Effector memory CD8-positive, alpha-beta T cell (primary cell): ENCODE data around the gene ANLN.
"Not testable (repeated sequence)": the region's sequence is repeated elsewhere in the genome, so short reads cannot be mapped to it uniquely, and the experiment has no call there.

ENCODE experiments used
- ATAC-seq: fragments of 150-1000 bp; cut with Tn5 transposase; replicated peaks from 2 replicates; pipeline ENCODE4 v1.10.0; 2021; ENCODE audit warnings: mild to moderate bottlenecking, moderate library complexity
- DNase-seq, 3 experiments: peaks; one replicate each; pipeline ENCODE4 v3.0.0; 2021
- H3K27ac Mint-ChIP-seq, 2 donors: one replicate each; pipeline ENCODE4 v1.8.0; 2022; ENCODE audit warnings: mild to moderate bottlenecking in 2 of 2, mixed read lengths in 2 of 2, moderate library complexity in 2 of 2
- H3K27me3 Mint-ChIP-seq, 2 donors: one replicate each; pipeline ENCODE4 v1.8.0; 2022; ENCODE audit warnings: mixed read lengths in 2 of 2
- H3K36me3 Mint-ChIP-seq: one replicate; pipeline ENCODE4 v1.8.0; 2022; ENCODE audit warnings: mild to moderate bottlenecking, moderate library complexity, mixed read lengths; ENCODE audit not compliant: insufficient read depth
- H3K4me1 Mint-ChIP-seq, 2 donors: one replicate each; pipeline ENCODE4 v1.8.0; 2022; ENCODE audit warnings: low read depth in 2 of 2, mixed read lengths in 2 of 2
- H3K4me3 Mint-ChIP-seq, 2 donors: one replicate each; pipeline ENCODE4 v1.8.0; 2022; ENCODE audit warnings: mild to moderate bottlenecking in 2 of 2, mixed read lengths in 2 of 2, moderate library complexity in 2 of 2
- H3K9me3 Mint-ChIP-seq, 2 donors: one replicate each; pipeline ENCODE4 v1.8.0; 2022; ENCODE audit warnings: mixed read lengths in 2 of 2

Gene ANLN

DNA sequence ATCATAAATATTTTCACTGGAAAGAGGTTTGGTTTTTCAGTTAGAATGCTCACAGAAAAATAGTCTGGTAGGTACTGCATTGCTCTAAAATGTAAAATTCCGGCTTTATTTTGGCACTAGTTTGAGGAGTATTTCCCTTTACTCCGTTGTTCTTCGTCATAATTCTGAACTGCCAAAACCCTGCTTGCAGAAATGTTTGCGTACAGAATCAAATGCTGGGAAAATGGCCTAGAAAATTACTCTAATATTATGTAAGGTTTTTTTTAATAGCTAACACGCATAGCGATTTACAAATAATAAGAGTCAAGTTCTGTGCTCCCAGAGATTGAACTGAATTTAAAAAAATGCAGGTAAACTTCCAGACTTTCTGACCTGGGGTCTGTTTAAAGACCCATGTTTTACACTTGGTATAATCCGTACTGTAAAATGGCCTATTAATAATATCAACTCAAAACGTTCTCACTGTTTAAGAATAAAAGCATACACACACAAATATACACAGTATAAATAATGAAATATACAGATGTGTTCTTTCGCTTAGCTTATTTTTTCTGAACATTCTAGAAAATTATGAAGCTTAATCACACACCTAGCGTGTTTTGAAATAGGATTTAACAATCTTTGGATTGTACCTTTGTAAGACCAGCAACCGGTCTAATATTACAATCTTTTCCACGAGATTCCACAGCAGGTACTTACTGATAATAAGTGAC lies 23.5 kb upstream of the ANLN start:
- H3K4me3 Mint-ChIP-seq, result peak overlapping the region; percentile 50 to 84
- peaks cover 3% of the 10 kb centered on the region for H3K36me3 Mint-ChIP-seq
- DNase-seq (no peak), ATAC-seq (no peak)
- peaks cover 0 to 3% of the 10 kb centered on the region in 2 donors for H3K4me1 Mint-ChIP-seq
- H3K9me3 Mint-ChIP-seq, result no peaks in the 10 kb centered on the region
- peaks cover 10 to 11% of the 10 kb centered on the region in 2 donors for H3K27me3 Mint-ChIP-seq
- H3K27ac Mint-ChIP-seq, result peak overlapping the region in 1 of 2 donors; percentile 41

DNA sequence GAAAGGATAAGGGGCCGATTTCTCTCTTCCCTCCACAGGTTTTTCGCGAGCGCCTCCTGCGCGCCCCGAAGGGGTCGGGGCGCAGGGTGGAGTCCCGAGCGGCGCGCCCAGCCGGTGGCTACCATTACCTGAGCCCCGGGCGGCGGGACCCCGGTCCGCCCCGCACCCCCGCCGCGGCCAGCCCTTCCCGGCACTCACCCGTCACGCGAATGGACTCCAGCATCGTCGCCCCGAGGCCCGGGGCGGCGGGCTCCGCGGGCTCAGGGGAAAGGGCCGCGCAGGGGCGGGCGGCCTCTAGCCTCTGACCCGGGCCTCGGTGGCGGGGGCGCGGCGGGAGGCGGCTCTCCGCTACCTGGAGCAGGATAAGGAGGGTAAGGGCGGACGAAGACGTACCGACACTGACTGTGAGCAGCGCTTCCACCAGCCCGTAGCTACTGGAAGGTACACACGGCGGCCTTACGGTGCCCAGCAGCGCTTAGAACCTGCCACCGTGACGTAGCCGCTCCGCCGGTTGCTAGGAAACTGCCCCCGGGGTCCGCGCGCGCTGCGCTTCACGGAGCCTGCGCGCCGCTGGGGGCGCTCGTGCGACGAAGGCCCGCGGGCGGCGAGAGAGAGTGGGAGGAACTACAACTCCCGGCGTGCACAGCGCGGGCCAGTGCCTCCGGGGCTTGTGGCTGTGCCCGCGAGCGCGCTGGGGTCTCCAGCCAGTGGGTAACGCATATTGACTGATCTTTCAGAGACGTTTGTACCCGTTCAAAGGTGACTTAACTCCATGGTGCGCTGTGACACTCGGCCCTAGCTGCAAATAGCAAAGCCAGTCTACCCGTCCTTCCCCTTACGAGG lies 22.7 kb upstream of the ANLN start:
- peaks cover 15 to 17% of the 10 kb centered on the region in 2 donors for H3K27me3 Mint-ChIP-seq

DNA sequence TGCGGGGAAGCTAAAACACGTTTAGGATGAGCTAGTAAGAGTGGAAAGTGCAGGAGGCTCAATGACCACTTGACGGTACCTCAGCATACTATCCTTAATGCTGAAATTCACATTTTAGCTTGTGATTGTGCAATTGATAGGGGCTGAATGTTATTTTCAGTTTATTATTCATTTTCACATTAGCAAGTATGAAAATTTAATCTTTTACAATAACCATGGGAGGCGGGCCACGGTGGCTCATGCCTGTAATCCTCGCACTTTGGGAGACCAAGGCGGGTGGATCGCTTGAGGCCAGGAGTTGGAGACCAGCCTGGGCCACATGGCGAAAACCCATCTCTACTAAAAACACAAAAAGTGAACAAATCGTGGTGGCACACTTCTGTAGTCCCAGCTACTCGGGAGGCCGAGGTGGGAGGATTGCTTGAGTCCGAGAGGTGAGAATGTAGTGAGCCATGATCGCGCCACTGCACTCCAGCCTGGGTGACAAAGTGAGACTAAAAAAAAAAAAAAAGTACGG lies 22.0 kb upstream of the ANLN start:
- DNase-seq, result no peak
- peaks cover 15 to 17% of the 10 kb centered on the region in 2 donors for H3K27me3 Mint-ChIP-seq
- H3K27ac Mint-ChIP-seq, result peak overlapping the region; percentile 38 to 41
- peak overlapping the region; percentile 84 for H3K4me3 Mint-ChIP-seq
- H3K36me3 Mint-ChIP-seq, result peaks cover 3% of the 10 kb centered on the region
- no peaks in the 10 kb centered on the region for H3K9me3 Mint-ChIP-seq
- ATAC-seq, result no peak
- peaks cover 0 to 3% of the 10 kb centered on the region in 2 donors for H3K4me1 Mint-ChIP-seq

More for the DNA sequence above, 22.7 kb upstream of the ANLN start:
- DNase-seq (peak; percentile 91 to 94 (median 92)), ATAC-seq (peak; percentile 94)
- Mint-ChIP-seq H3K4me3 (peak overlapping the region; percentile 84), H3K4me1 (peaks cover 0 to 3% of the 10 kb centered on the region in 2 donors), H3K27ac (peak overlapping the region; percentile 38 to 41), H3K9me3 (no peaks in the 10 kb centered on the region), H3K36me3 (peaks cover 3% of the 10 kb centered on the region)

DNA sequence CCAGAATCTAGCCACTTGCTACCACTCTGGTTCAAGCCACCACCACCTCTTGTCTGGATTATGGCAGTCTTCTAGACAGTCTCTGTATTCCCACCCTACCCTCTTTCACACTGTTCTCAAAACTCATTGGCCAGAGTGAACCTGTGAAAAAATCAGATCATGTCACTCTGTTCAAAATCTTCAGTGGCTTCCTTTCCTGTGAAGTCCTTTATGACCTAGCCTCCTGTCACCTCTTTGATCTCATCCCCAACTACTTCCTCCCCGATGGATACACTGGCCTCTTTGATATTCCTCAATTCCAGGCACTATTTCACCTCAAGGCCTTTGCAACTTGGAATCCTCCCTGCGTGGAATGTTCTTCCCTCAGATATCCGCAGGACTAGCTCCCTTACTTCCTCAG lies 21.2 kb upstream of the ANLN start:
- Mint-ChIP-seq H3K27ac (no peak overlapping the region), H3K9me3 (no peaks in the 10 kb centered on the region), H3K27me3 (peaks cover 17 to 21% of the 10 kb centered on the region in 2 donors), H3K4me3 (peak overlapping the region in 1 of 2 donors; percentile 10), H3K36me3 (peaks cover 3% of the 10 kb centered on the region), H3K4me1 (peaks cover 0 to 3% of the 10 kb centered on the region in 2 donors)
- DNase-seq, result no peak
- ATAC-seq, result no peak

DNA sequence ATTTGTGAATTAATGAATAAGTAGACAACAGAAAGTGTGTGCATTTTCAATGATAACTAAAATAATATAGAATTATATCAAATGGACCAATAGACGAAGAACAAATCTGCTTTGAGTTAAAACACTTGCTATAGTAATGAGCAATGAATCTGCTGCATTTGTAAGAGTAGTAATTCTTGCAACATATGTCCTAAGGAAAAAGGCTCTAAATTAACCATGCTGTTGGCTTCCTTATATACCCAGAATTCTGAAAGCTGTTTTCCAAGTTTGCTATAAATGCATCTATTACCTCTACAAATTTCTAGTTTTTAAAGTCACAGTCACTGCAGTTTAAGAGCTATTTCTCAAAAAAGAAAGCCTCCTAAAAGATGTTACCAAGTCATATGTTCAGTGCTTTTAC lies 20.5 kb upstream of the ANLN start:
- no peak overlapping the region for H3K27ac Mint-ChIP-seq
- H3K36me3 Mint-ChIP-seq, result peaks cover 3% of the 10 kb centered on the region
- peaks cover 17 to 22% of the 10 kb centered on the region in 2 donors for H3K27me3 Mint-ChIP-seq
- DNase-seq, result no peak
- no peaks in the 10 kb centered on the region for H3K9me3 Mint-ChIP-seq
- peaks cover 0 to 3% of the 10 kb centered on the region in 2 donors for H3K4me1 Mint-ChIP-seq
- no peak for ATAC-seq
- no peak overlapping the region for H3K4me3 Mint-ChIP-seq

DNA sequence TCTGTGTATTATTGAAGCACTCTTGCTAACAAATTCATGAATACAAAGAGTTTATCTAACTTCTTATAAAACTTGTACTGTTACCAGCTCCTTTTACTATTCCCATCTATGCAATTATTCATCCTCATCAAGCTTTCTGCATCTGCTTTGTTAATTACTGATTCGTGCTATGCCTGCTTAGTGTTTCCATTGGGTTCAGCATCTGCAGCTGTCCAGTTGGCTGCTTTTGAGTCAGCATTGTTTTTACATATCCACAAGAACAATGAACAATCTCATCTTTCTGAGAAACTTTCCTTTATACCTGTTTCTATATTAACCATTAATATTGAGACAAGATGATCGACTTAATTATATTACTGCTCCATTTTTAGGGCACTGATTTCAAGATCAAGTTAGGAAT lies 19.6 kb upstream of the ANLN start:
- Mint-ChIP-seq H3K4me1 (peaks cover 0 to 3% of the 10 kb centered on the region in 2 donors), H3K9me3 (no peaks in the 10 kb centered on the region), H3K4me3 (no peak overlapping the region), H3K27ac (no peak overlapping the region), H3K27me3 (peaks cover 19 to 22% of the 10 kb centered on the region in 2 donors), H3K36me3 (peaks cover 3% of the 10 kb centered on the region)
- no peak for ATAC-seq
- DNase-seq, result no peak

DNA sequence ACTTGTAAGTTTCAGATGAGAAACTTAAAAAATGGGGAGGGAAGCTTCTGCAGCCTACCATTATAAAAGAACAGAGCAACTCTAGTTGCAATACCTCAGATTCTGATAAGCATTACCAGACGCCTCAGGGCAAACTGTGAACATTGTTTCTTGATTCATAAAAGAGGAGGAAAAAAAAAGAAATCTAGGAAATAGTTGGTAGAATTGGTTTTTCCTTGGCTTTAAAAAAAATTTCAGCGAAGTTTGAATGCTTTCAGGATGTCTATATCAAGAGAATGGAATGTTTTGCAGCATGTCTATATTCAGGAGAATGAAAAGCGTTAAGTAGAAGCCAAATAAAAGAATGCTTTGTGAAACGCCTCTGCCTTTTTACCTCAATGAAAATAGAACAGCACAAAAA lies 17.5 kb upstream of the ANLN start:
- ATAC-seq (no peak), DNase-seq (no peak)
- H3K27ac Mint-ChIP-seq, result no peak overlapping the region
- no peaks in the 10 kb centered on the region for H3K9me3 Mint-ChIP-seq
- peaks cover 3% of the 10 kb centered on the region for H3K36me3 Mint-ChIP-seq
- peaks cover 35 to 36% of the 10 kb centered on the region in 2 donors for H3K27me3 Mint-ChIP-seq
- no peak overlapping the region for H3K4me3 Mint-ChIP-seq
- H3K4me1 Mint-ChIP-seq, result peaks cover 0 to 3% of the 10 kb centered on the region in 2 donors

DNA sequence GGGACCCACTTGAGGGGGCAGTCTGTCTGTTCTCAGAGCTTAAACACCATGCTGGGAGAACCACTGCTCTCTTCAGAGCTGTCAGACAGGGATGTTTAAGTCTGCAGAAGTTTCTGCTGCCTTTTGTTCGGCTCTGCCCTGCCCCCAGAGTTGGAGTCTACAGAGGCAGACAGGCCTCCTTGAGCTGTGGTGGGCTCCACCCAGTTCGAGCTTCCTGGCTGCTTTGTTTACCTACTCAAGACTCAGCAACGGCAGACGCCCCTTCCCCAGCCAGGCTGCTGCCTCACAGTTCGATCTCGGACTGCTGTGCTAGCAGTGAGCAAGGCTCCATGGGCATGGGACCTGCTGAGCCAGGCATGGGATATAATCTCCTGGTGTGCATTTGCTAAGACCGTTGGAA lies 11.1 kb upstream of the ANLN start:
- peaks cover 51 to 63% of the 10 kb centered on the region in 2 donors for H3K27me3 Mint-ChIP-seq
- H3K9me3 Mint-ChIP-seq, H3K27ac Mint-ChIP-seq, H3K36me3 Mint-ChIP-seq, H3K4me1 Mint-ChIP-seq, DNase-seq, ATAC-seq, H3K4me3 Mint-ChIP-seq: not testable (repeated sequence)

DNA sequence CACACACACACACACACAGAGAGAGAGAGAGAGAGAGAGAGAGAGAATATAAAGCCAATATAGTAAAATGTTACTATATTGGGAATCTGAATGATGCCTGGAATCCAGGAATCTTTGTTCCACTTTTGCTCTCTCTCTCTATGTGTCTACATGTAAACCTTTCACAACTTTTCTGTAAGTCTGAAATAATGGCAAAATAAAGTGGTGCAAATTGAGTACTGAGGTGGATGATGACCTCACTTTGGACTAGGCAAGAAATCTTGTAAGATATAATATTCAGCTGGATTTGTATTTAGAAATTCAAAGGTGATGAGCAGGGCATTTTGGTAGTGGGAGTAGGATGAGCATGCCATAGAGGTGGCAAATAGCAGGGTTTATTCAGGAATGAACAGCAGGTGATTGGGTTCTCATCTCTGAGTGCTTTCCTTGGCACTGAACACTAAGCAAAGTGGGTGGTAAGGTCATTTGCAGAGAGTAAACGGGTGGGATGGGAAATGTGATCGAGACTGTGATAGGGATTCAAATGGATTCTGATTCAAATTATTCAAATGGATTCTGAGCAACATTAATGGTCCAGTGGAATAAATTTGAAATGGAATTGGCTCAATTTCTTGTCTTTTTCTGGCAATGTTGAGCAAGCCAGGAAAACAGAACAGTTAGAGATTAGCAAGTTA lies 9.7 kb upstream of the ANLN start:
- Mint-ChIP-seq H3K4me1 (peaks cover 3 to 9% of the 10 kb centered on the region in 2 donors), H3K36me3 (peaks cover 8% of the 10 kb centered on the region), H3K9me3 (no peaks in the 10 kb centered on the region), H3K27me3 (peaks cover 51 to 62% of the 10 kb centered on the region in 2 donors), H3K27ac (no peak overlapping the region), H3K4me3 (no peak overlapping the region)
- ATAC-seq (no peak), DNase-seq (no peak)

DNA sequence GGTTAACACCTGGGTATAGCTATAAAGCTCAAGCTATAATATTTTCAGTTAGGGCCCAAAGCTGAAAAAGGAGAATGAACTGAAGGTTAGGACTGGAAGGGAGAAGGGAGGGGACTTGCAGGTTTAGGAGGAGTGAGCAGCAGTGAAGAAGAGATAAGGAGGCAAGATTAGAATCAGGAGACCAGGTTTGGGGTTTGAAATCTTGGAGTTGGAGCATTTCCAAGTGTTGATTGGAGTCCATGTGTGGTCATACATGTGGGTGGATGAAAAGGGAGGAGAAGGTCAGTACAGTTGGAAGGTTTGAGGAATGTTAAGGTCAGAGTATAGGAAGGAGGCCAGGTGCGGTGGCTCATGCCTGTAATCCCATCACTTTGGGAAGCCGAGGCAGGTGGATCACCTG lies 8.6 kb upstream of the ANLN start:
- Mint-ChIP-seq H3K4me3 (no peak overlapping the region), H3K36me3 (peaks cover 8% of the 10 kb centered on the region), H3K9me3 (no peaks in the 10 kb centered on the region), H3K4me1 (peaks cover 3 to 9% of the 10 kb centered on the region in 2 donors), H3K27me3 (peaks cover 43 to 51% of the 10 kb centered on the region in 2 donors), H3K27ac (no peak overlapping the region)
- DNase-seq (no peak), ATAC-seq (no peak)

DNA sequence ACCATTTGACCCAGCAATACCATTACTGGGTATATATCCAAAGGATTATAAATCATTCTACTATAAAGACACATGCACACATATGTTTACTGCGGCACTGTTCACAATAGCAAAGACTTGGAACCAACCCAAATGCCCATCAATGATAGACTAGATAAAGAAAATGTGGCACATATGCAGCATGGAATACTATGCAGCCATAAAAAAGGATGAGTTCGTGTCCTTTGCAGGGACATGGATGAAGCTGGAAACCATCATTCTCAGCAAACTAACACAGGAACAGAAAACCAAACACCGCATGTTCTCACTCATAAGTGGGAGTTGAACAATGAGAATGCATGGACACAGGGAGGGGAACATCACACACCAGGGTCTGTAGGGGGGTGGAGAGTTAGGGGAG lies 6.4 kb upstream of the ANLN start:
- H3K27ac Mint-ChIP-seq, ATAC-seq, H3K4me3 Mint-ChIP-seq, H3K9me3 Mint-ChIP-seq, H3K36me3 Mint-ChIP-seq, H3K4me1 Mint-ChIP-seq, DNase-seq: not testable (repeated sequence)
- H3K27me3 Mint-ChIP-seq, result peaks cover 27 to 33% of the 10 kb centered on the region in 2 donors

DNA sequence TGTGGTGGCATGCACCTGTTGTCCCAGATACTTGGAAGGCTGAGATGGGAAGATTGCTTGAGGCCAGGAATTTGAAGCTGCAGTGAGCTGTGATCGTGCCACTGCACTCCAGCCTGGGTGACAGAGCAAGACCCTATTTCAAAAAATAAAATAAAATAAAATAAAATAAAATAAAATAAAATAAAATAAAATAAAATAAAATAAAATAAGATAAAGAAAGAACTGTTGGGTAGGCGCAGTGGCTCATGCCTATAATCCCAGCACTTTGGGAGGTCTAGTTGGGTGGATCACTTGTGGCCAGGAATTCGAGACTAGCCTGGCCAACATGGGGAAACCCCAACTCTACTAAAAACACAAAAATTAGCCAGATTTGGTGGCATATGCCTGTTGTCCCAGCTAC lies 4.0 kb upstream of the ANLN start:
- H3K4me3 Mint-ChIP-seq, H3K27ac Mint-ChIP-seq, H3K4me1 Mint-ChIP-seq, ATAC-seq, H3K36me3 Mint-ChIP-seq, DNase-seq, H3K9me3 Mint-ChIP-seq: not testable (repeated sequence)
- peaks cover 10 to 11% of the 10 kb centered on the region in 2 donors for H3K27me3 Mint-ChIP-seq
